ENCODE results near the gene TBC1D22B.
"Not testable (repeated sequence)": the region's sequence is repeated elsewhere in the genome, so short reads cannot be mapped to it uniquely, and the experiment has no call there.

The TBC1D22B gene

DNA sequence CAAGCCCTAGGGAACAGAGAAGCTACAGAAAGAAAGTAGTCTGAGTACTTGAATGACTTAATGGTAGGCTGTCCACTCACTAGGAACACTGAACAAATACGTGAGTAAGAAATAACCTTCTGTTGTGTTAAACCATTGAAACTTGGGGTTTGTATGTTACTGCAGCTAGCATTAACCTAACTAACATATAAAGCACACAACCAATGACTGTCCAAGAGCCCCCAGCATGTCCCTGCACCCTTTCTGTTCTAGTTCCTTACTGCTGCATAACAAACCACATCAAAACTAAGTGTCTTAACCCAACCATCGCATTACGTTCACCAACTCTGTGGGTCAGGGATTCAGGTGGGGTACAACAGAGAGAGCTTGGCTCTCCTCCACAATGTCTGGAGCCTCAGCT, 85.7 kb downstream of the TBC1D22B start:
- H3K4me3 ChIP-seq (ENCODE audit: low read depth, low read length): no peak overlapping the region
- TF ChIP-seq, protein P1, sequence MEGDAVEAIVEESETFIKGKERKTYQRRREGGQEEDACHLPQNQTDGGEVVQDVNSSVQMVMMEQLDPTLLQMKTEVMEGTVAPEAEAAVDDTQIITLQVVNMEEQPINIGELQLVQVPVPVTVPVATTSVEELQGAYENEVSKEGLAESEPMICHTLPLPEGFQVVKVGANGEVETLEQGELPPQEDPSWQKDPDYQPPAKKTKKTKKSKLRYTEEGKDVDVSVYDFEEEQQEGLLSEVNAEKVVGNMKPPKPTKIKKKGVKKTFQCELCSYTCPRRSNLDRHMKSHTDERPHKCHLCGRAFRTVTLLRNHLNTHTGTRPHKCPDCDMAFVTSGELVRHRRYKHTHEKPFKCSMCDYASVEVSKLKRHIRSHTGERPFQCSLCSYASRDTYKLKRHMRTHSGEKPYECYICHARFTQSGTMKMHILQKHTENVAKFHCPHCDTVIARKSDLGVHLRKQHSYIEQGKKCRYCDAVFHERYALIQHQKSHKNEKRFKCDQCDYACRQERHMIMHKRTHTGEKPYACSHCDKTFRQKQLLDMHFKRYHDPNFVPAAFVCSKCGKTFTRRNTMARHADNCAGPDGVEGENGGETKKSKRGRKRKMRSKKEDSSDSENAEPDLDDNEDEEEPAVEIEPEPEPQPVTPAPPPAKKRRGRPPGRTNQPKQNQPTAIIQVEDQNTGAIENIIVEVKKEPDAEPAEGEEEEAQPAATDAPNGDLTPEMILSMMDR (IDR thresholded peaks at IDR 0.05; ENCODE audit: control insufficient read depth, extremely low read depth, insufficient read depth): no peak
- no peak for DNase-seq (ENCODE audit: low read depth)

DNA sequence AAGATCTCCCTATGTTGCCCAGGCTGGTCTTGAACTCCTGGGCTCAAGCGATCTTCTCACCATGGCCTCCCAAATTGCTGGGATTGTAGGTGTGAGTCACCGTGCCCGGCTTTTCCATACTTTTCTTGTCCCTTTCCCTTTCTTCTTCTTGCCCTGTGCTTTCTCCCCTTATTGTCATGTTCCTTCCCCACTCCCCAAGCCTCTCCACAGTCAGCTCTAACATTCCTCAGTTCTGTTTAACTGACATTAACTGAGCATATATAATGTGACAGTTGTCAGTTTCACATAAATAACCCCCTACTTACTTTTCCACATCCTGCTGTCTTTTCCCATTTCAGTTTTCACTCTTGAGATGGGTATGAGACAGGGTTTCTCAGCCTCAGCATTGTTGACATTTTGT, 86.7 kb downstream of the TBC1D22B start:
- no peak overlapping the region for H3K4me3 ChIP-seq (ENCODE audit: low read depth, low read length)
- TF ChIP-seq, protein P1 (IDR thresholded peaks at IDR 0.05; ENCODE audit: control insufficient read depth, extremely low read depth, insufficient read depth): no peak
- DNase-seq (ENCODE audit: low read depth): no peak

DNA sequence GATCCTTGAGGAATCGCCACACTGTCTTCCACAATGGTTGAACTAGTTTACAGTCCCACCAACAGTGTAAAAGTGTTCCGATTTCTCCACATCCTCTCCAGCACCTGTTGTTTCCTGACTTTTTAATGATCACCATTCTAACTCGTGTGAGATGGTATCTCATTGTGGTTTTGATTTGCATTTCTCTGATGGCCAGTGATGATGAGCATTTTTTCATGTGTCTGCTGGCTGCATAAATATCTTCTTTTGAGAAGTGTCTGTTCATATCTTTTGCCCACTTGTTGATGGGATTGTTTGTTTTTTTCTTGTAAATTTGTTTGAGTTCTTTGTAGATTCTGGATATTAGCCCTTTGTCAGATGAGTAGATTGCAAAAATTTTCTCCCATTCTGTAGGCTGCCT, 88.2 kb downstream of the TBC1D22B start:
- H3K4me3 ChIP-seq (ENCODE audit: low read depth, low read length); DNase-seq (ENCODE audit: low read depth): not testable (repeated sequence)

DNA sequence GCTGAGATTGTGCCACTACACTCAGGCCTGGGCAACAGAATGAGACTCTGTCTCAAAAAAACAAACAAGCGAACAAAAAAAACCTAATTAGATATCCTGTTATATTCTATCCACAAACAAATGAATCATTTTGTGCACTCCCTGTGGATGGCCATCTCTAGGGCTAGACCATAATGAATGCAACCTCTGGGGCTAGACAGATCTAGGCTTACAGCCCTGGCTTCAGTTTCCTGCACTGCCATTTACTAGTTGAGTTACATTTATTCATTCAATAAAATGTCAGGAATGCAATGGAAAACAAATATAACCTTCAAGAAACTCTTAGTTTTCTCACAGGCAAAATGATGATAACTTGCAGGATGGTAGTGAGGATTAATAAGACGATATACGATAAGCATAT, 89.6 kb downstream of the TBC1D22B start:
- DNase-seq (ENCODE audit: low read depth): no peak
- TF ChIP-seq, protein P1 (IDR thresholded peaks at IDR 0.05; ENCODE audit: control insufficient read depth, extremely low read depth, insufficient read depth): no peak
- no peak overlapping the region for H3K4me3 ChIP-seq (ENCODE audit: low read depth, low read length)

DNA sequence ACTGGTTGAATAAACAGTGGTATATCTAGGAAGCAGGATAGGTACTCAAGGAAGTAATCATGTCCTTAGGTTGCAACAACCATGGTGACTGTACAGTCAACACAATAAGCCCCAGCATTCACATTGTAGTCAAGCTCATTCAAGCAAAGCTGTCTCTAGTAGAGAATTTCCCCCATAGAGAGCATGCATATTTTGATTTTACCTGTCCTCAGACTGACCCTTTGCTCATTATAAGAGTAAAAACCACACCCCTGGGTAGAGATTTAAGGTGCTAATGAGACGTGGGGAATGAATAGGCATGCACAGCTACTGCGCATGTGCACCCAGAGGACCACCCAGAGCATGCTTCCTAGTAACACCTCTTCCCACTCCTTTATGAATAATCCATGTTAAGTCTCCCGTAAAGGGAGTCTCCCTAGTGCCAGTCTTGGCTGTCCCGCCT, 90.1 kb downstream of the TBC1D22B start:
- TF ChIP-seq, protein P1 (IDR thresholded peaks at IDR 0.05; ENCODE audit: control insufficient read depth, extremely low read depth, insufficient read depth): no peak
- H3K4me3 ChIP-seq (ENCODE audit: low read depth, low read length): no peak overlapping the region
- no peak for DNase-seq (ENCODE audit: low read depth)

DNA sequence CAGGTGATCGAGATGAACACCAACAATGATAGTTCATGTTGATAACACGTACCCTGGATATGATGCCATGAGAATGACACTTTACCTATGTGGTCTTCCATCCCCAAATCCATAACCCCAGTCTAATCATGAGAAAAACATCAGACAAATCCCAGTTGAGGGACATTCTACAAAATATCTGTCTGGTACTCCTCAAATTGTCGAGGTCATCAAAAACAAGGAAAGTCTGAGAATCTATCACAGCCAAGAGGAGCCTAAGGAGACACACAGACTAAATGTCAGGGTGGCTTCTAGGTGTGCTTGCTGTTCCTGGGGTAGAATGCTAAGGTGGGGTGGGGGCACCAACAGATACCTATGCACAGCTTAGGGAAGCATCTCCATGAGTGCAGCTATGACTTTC, 93.5 kb downstream of the TBC1D22B start:
- no peak for DNase-seq (ENCODE audit: low read depth)
- H3K4me3 ChIP-seq (ENCODE audit: low read depth, low read length): no peak overlapping the region
- TF ChIP-seq, protein P1 (IDR thresholded peaks at IDR 0.05; ENCODE audit: control insufficient read depth, extremely low read depth, insufficient read depth): no peak

DNA sequence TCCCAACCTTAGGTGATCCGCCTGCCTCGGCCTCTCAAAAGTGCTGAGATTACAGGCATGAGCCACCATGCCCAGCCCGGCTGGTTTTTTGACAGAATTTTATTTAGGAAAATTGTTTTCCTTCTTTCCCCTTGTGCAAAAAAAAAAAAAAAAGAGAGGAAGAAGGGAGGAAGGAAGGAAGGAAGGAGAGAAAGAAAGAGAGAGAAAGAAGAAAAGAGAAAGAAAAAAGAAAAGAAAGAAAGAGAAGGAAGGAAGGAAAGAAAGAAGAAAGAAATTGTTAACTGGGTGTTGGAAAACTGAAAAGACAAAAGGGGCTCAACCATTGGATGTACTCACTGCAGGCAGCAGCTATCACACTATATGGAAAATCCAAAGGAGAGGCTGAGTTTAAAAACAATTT, 94.8 kb downstream of the TBC1D22B start:
- TF ChIP-seq, protein P1 (IDR thresholded peaks at IDR 0.05; ENCODE audit: control insufficient read depth, extremely low read depth, insufficient read depth): no peak
- DNase-seq (ENCODE audit: low read depth): no peak
- H3K4me3 ChIP-seq (ENCODE audit: low read depth, low read length): no peak overlapping the region

All from LNCaP clone FGC (cell line).